Measurements from ENCODE around the gene SPR. TPM values are rescaled to one million over a fixed set of nuclear protein-coding genes. Genes with fewer than 3 reads are reported as not detected.

SPR gene
- total and polyA plus RNA-seq, 11 donors = 24.3 to 64.7 (median 39.4) TPM

- Histone ChIP-seq H3K4me3 (no peak overlapping the region), H3K36me3 (no peaks in the 10 kb centered on the region), H3K4me1 (peaks cover 0 to 16% (median 12%) of the 10 kb centered on the region in 12 donors), H3K9me3 (no peaks in the 10 kb centered on the region), H3K27me3 (peaks cover 37 to 90% (median 62%) of the 10 kb centered on the region in 9 donors), H3K27ac (no peak overlapping the region)
- no peak for TF ChIP-seq POLR2A (IDR thresholded peaks at IDR 0.05)
- no peak for TF ChIP-seq CTCF (IDR thresholded peaks at IDR 0.05)
- ATAC-seq (no peak), DNase-seq (peak in 1 of 5 donors; percentile 48)
- 85 to 89% (median 85%) methylated on average over 8 of the region's 8 CpGs for WGBS, 4 donors
- intact Hi-C loops (cut with DNase I) = no loop called here
These were observed 40.7 kb downstream of the SPR start for GRCh38 chr2:72927619-72928550.

- WGBS, 4 donors = 83 to 96% (median 89%) methylated on average over 1 of the region's 1 CpG
These were observed 41.8 kb downstream of the SPR start for GRCh38 chr2:72929010-72929409.

GRCh38 chr2:72931280-72931910 is 44.2 kb downstream of the SPR start:
- no peak overlapping the region for H3K4me3 ChIP-seq
- peaks cover 6 to 55% (median 29%) of the 10 kb centered on the region in 9 donors for H3K27me3 ChIP-seq
- ATAC-seq (no peak), DNase-seq (peak in 1 of 5 donors; percentile 46)
- peaks cover 0 to 2% (median 0%) of the 10 kb centered on the region in 12 donors for H3K4me1 ChIP-seq
- WGBS, 4 donors = 92 to 95% (median 94%) methylated on average over 4 to 14 of the region's 14 CpGs
- no peaks in the 10 kb centered on the region for H3K36me3 ChIP-seq
- intact Hi-C loops (cut with DNase I) = no loop called here
- H3K27ac ChIP-seq = no peak overlapping the region
- TF ChIP-seq POLR2A (IDR thresholded peaks at IDR 0.05) = no peak
- no peak for TF ChIP-seq CTCF (IDR thresholded peaks at IDR 0.05)
- H3K9me3 ChIP-seq = no peaks in the 10 kb centered on the region

More at GRCh38 chr2:72929010-72929409, 41.8 kb downstream of the SPR start:
- Histone ChIP-seq H3K27me3 (peaks cover 27 to 79% (median 51%) of the 10 kb centered on the region in 9 donors), H3K9me3 (no peaks in the 10 kb centered on the region), H3K4me3 (no peak overlapping the region), H3K4me1 (peaks cover 0 to 12% (median 9%) of the 10 kb centered on the region in 12 donors), H3K36me3 (no peaks in the 10 kb centered on the region), H3K27ac (no peak overlapping the region)
- TF ChIP-seq CTCF (IDR thresholded peaks at IDR 0.05) (no peak), POLR2A (IDR thresholded peaks at IDR 0.05) (no peak)
- no peak for DNase-seq
- intact Hi-C loops (cut with DNase I) = no loop called here
- ATAC-seq = no peak

All from heart left ventricle (tissue), 16 donors.